GM23338 (cell line): ENCODE data around the gene BHLHE23. TPM values are rescaled to one million over a fixed set of nuclear protein-coding genes. Genes with fewer than 3 reads are reported as not detected.
A peak's percentile ranks its signal among the peaks of the same experiment; 100 is the strongest.

ENCODE experiments used
- ATAC-seq: fragments of 200-7000 bp; cut with Tn5 transposase; 3 replicates; pipeline ENCODE4 v1.9.1; 2020
- DNase-seq: peaks from one replicate; pipeline ENCODE4 v3.0.0-alpha.2; 2015; ENCODE audit warnings: low spot score
- H2AFZ ChIP-seq: fragments of 200-600 bp; sonication (generic); 2 replicates; pipeline ENCODE4 v1.8.0; 2016; ENCODE audit warnings: antibody characterized with exemption, mild to moderate bottlenecking, moderate library complexity
- H3F3A ChIP-seq: fragments of 200-600 bp; sonication (generic); replicated peaks from 2 replicates; pipeline ENCODE4 v1.8.0; 2017; ENCODE audit warnings: antibody characterized with exemption, mixed run types, low read depth
- H3K27ac ChIP-seq: fragments of 200-600 bp; sonication (generic); 2 replicates; pipeline ENCODE4 v1.6.1; 2016; ENCODE audit warnings: low read depth
- H3K27me3 ChIP-seq: fragments of 200-600 bp; sonication (generic); 2 replicates; pipeline ENCODE4 v1.8.0; 2016; ENCODE audit warnings: mild to moderate bottlenecking, mixed run types, moderate library complexity; ENCODE audit not compliant: insufficient read depth
- H3K36me3 ChIP-seq: fragments of 200-600 bp; sonication (generic); 2 replicates; pipeline ENCODE4 v1.8.0; 2016; ENCODE audit warnings: mild to moderate bottlenecking; ENCODE audit not compliant: insufficient read depth
- H3K4me1 ChIP-seq: fragments of 200-600 bp; sonication (generic); 2 replicates; pipeline ENCODE4 v1.8.0; 2016; ENCODE audit warnings: mild to moderate bottlenecking, moderate library complexity; ENCODE audit not compliant: insufficient read depth
- H3K4me2 ChIP-seq: fragments of 200-600 bp; sonication (generic); 2 replicates; pipeline ENCODE4 v1.7.1; 2017; ENCODE audit warnings: mixed run types
- H3K4me3 ChIP-seq: fragments of 200-600 bp; sonication (generic); 2 replicates; pipeline ENCODE4 v1.6.1; 2016; ENCODE audit warnings: mixed run types
- H3K79me2 ChIP-seq: fragments of 200-600 bp; sonication (generic); replicated peaks from 2 replicates; pipeline ENCODE4 v1.8.0; 2017; ENCODE audit warnings: mild to moderate bottlenecking; ENCODE audit not compliant: insufficient read depth
- H3K9me2 ChIP-seq: fragments of 200-600 bp; sonication (generic); 2 replicates; pipeline ENCODE4 v1.8.0; 2017; ENCODE audit not compliant: insufficient read depth
- H4K20me1 ChIP-seq: fragments of 200-600 bp; sonication (generic); replicated peaks from 2 replicates; pipeline ENCODE4 v1.8.0; 2017; ENCODE audit warnings: mild to moderate bottlenecking; ENCODE audit not compliant: insufficient read depth
- H3K27ac Mint-ChIP-seq: 2 replicates; pipeline ENCODE4 v1.8.0; 2020; ENCODE audit warnings: inconsistent platforms, mild to moderate bottlenecking, moderate library complexity, mixed read lengths
- H3K27me3 Mint-ChIP-seq: 3 replicates; pipeline ENCODE4 v1.8.0; 2022; ENCODE audit warnings: low read depth, mild to moderate bottlenecking, moderate library complexity, mixed read lengths, inconsistent platforms; ENCODE audit not compliant: insufficient read depth, poor library complexity
- H3K36me3 Mint-ChIP-seq: 3 replicates; pipeline ENCODE4 v1.8.0; 2021; ENCODE audit warnings: low read depth, mild to moderate bottlenecking, inconsistent platforms, moderate library complexity, mixed read lengths
- H3K4me1 Mint-ChIP-seq: 3 replicates; pipeline ENCODE4 v1.8.0; 2020; ENCODE audit warnings: mild to moderate bottlenecking, inconsistent platforms, mixed read lengths
- H3K4me3 Mint-ChIP-seq: 3 replicates; pipeline ENCODE4 v1.8.0; 2021; ENCODE audit warnings: moderate library complexity, mild to moderate bottlenecking, inconsistent platforms, mixed read lengths
- H3K9me3 Mint-ChIP-seq: 3 replicates; pipeline ENCODE4 v1.8.0; 2020; ENCODE audit warnings: moderate library complexity, mild to moderate bottlenecking, inconsistent platforms, mixed read lengths
- CREB1 ChIP-seq: fragments of 250-450 bp; sonication (Bioruptor Pico); IDR thresholded peaks from 2 replicates; pipeline ENCODE4 v1.5.0; 2020; ENCODE audit warnings: low read depth, mild to moderate bottlenecking, moderate library complexity
- CTCF ChIP-seq, 2 experiments: fragments of 200-600 bp in 1 of 2; sonication (generic) in 1 of 2; conservative IDR thresholded peaks; 2 replicates each; pipeline versions ENCODE4 v1.5.1 to v1.6.1; 2016 to 2017; ENCODE audit warnings: antibody characterized with exemption in 2 of 2, low read depth in 2 of 2, mild to moderate bottlenecking in 2 of 2, moderate library complexity in 1 of 2
- ETS1 ChIP-seq: IDR thresholded peaks from 2 replicates; pipeline ENCODE4 v1.6.1; 2016; ENCODE audit warnings: antibody characterized with exemption
- EZH2 ChIP-seq: fragments of 200-600 bp; sonication (generic); IDR thresholded peaks from one replicate; pipeline ENCODE4 v1.8.0; 2017; ENCODE audit warnings: antibody characterized with exemption, mild to moderate bottlenecking, low read depth; ENCODE audit not compliant: unreplicated experiment
- EZH2phosphoT487 ChIP-seq: fragments of 200-600 bp; sonication (generic); IDR thresholded peaks from one replicate; pipeline ENCODE4 v1.8.1; 2018; ENCODE audit warnings: antibody characterized with exemption; ENCODE audit not compliant: unreplicated experiment
- JUNB ChIP-seq: IDR thresholded peaks from one replicate; pipeline ENCODE4 v1.6.1; 2016; ENCODE audit warnings: antibody characterized with exemption; ENCODE audit not compliant: unreplicated experiment
- NANOG ChIP-seq: IDR thresholded peaks from 2 replicates; pipeline ENCODE4 v1.6.1; 2016; ENCODE audit warnings: antibody characterized with exemption, borderline replicate concordance
- POLR2AphosphoS5 ChIP-seq: IDR thresholded peaks from 2 replicates; pipeline ENCODE4 v1.6.1; 2016; ENCODE audit warnings: antibody characterized with exemption, low read depth
- STAT1 ChIP-seq: IDR thresholded peaks from one replicate; pipeline ENCODE4 v1.6.1; 2016; ENCODE audit warnings: antibody characterized with exemption; ENCODE audit not compliant: unreplicated experiment
- ZNF331 ChIP-seq: fragments of 250-450 bp; sonication (Bioruptor Pico); IDR thresholded peaks from 2 replicates; pipeline ENCODE4 v1.5.0; 2020; ENCODE audit warnings: low read depth, mild to moderate bottlenecking, moderate library complexity
- polyA plus RNA-seq: library from polyadenylated mRNA; unstranded; fragments of >200 nt; fragmentation: Nextera tagmentation; extraction: Ambion mirVana; gene quantifications from 2 replicates; pipeline ENCODE4 v1.2.1, GENCODE V29; 2016
- total RNA-seq: library from RNA; depleted of rRNA; stranded (reverse); fragments of >200 nt; shearing (Covaris generic); gene quantifications from 2 replicates; pipeline ENCODE4 v1.2.3, GENCODE V29; 2014

Gene BHLHE23
- total and polyA plus RNA-seq, 2 experiments from 2014 or later = 0.52 to 5.0 TPM

GRCh38 chr20:63009045-63009961, 2.5 kb upstream of the BHLHE23 start:
- Histone ChIP-seq H3K4me1 (peaks cover 46% of the 10 kb centered on the region), H3K4me2 (peak overlapping the region; percentile 84), H3K27ac (no peak overlapping the region), H3F3A (peaks cover 29% of the 10 kb centered on the region), H3K27me3 (peaks cover 75% of the 10 kb centered on the region), H3K9me2 (no peaks in the 10 kb centered on the region), H2AFZ (0 out of 2 replicates have a peak overlapping the region, but pooled peaks have one; percentile 38), H3K79me2 (no peaks in the 10 kb centered on the region), H3K36me3 (peaks cover 7% of the 10 kb centered on the region; the same call in 1 of the 2 replicates), H4K20me1 (peaks cover 6% of the 10 kb centered on the region; the same call in 1 of the 2 replicates), H3K4me3 (peak overlapping the region; percentile 63)
- H3K27ac Mint-ChIP-seq = no peak overlapping the region
- DNase-seq (peak; percentile 91), ATAC-seq (peak; percentile 21)
- peaks cover 27% of the 10 kb centered on the region for H3K9me3 Mint-ChIP-seq
- TF ChIP-seq EZH2phosphoT487 (no peak), EZH2 (peak; percentile 56), NANOG (no peak), CREB1 (peak; percentile 36; the same call in 1 of the 2 replicates), ETS1 (no peak), CTCF (conservative IDR thresholded peaks at IDR 0.05; ENCODE audit: low read depth in 2 of 2) (peak; percentile 80 to 94)
- H3K27me3 Mint-ChIP-seq = peaks cover 62% of the 10 kb centered on the region
- H3K4me1 Mint-ChIP-seq = peaks cover 23% of the 10 kb centered on the region
- H3K4me3 Mint-ChIP-seq = peak overlapping the region; percentile 61
- H3K36me3 Mint-ChIP-seq = peaks cover 19% of the 10 kb centered on the region

GRCh38 chr20:63008541-63009044, 1.8 kb upstream of the BHLHE23 start:
- peaks cover 47% of the 10 kb centered on the region for H3K4me1 ChIP-seq
- ATAC-seq = peak; percentile 4
- peaks cover 25% of the 10 kb centered on the region for H3K4me1 Mint-ChIP-seq
- no peak overlapping the region for H2AFZ ChIP-seq
- no peaks in the 10 kb centered on the region for H3K79me2 ChIP-seq
- peaks cover 66% of the 10 kb centered on the region for H3K27me3 Mint-ChIP-seq
- H3K27me3 ChIP-seq = peaks cover 77% of the 10 kb centered on the region
- no peak overlapping the region for H3K27ac Mint-ChIP-seq
- H4K20me1 ChIP-seq = peaks cover 9% of the 10 kb centered on the region; the same call in 1 of the 2 replicates
- peaks cover 7% of the 10 kb centered on the region; the same call in 1 of the 2 replicates for H3K36me3 ChIP-seq
- peaks cover 20% of the 10 kb centered on the region for H3K9me3 Mint-ChIP-seq
- no peak overlapping the region for H3K27ac ChIP-seq
- peaks cover 22% of the 10 kb centered on the region for H3F3A ChIP-seq
- H3K9me2 ChIP-seq = no peaks in the 10 kb centered on the region
- H3K4me3 ChIP-seq = peak overlapping the region; percentile 63
- peaks cover 13% of the 10 kb centered on the region for H3K36me3 Mint-ChIP-seq
- H3K4me3 Mint-ChIP-seq = peak overlapping the region; percentile 61
- DNase-seq = no peak
- peak overlapping the region; percentile 84 for H3K4me2 ChIP-seq
- TF ChIP-seq CTCF (conservative IDR thresholded peaks at IDR 0.05; ENCODE audit: low read depth in 2 of 2) = no peak
- TF ChIP-seq NANOG = no peak
- no peak for TF ChIP-seq EZH2
- TF ChIP-seq ZNF331 (CRISPR knock-in tag) = no peak
- TF ChIP-seq STAT1 = no peak
- no peak for TF ChIP-seq POLR2AphosphoS5
- no peak for TF ChIP-seq JUNB
